OCI-LY3 (cell line): ENCODE data around the gene TMEM266.

ENCODE experiments used
- H2AFZ ChIP-seq: fragments of 200-600, 300-600 bp; shearing (Covaris generic); 2 replicates; pipeline ENCODE4 v1.6.0; 2014; ENCODE audit warnings: antibody characterized with exemption, low read depth, low read length
- H3K27ac ChIP-seq: fragments of 200-600, 300-600 bp; sonication (generic); 2 replicates; pipeline ENCODE4 v1.5.1; 2014; ENCODE audit warnings: mild to moderate bottlenecking, low read length, moderate library complexity, mixed read lengths
- H3K27me3 ChIP-seq: fragments of 200-600, 300-600 bp; sonication (generic); 2 replicates; pipeline ENCODE4 v1.6.1; 2014; ENCODE audit warnings: low read depth, low read length, mixed read lengths
- H3K36me3 ChIP-seq: fragments of 200-600, 300-600 bp; sonication (generic); replicated peaks from 2 replicates; pipeline ENCODE3; 2014; ENCODE audit warnings: low read depth, low read length, mixed read lengths
- H3K4me1 ChIP-seq: fragments of 300-600, 200-600 bp; sonication (generic); 2 replicates; pipeline ENCODE4 v1.6.1; 2014; ENCODE audit warnings: low read length, mixed read lengths
- H3K4me2 ChIP-seq: fragments of 200-600, 300-600 bp; sonication (generic); 2 replicates; pipeline ENCODE4 v1.6.1; 2014; ENCODE audit warnings: low read length, mixed read lengths
- H3K4me3 ChIP-seq: fragments of 300-600, 200-600 bp; sonication (generic); 2 replicates; pipeline ENCODE4 v1.5.1; 2014; ENCODE audit warnings: antibody characterized with exemption, mild to moderate bottlenecking, low read length, moderate library complexity
- H3K79me2 ChIP-seq: fragments of 300-600, 200-600 bp; shearing (Covaris generic); 2 replicates; pipeline ENCODE4 v1.6.1; 2014; ENCODE audit warnings: mild to moderate bottlenecking, low read length, mixed read lengths
- H3K9ac ChIP-seq: fragments of 300-600, 200-600 bp; shearing (Covaris generic); 2 replicates; pipeline ENCODE4 v1.6.0; 2014; ENCODE audit warnings: mild to moderate bottlenecking, low read length, moderate library complexity
- H3K9me3 ChIP-seq: fragments of 200-600, 300-600 bp; shearing (Covaris generic); 2 replicates; pipeline ENCODE4 v1.6.1; 2014; ENCODE audit warnings: low read length, mixed read lengths; ENCODE audit not compliant: insufficient read depth
- H4K20me1 ChIP-seq: fragments of 200-600, 300-600 bp; sonication (generic); 2 replicates; pipeline ENCODE4 v1.6.1; 2016; ENCODE audit warnings: low read length, mixed read lengths; ENCODE audit not compliant: insufficient read depth
- EZH2phosphoT487 ChIP-seq: fragments of 200-600 bp; shearing (Covaris generic); IDR thresholded peaks from 2 replicates; pipeline ENCODE4 v1.6.1; 2018; ENCODE audit warnings: antibody characterized with exemption, mixed run types, low read depth
- TF ChIP-seq, protein P1 (sequence below): fragments of 200-600, 300-600 bp; sonication (generic); IDR thresholded peaks from 2 replicates; pipeline ENCODE4 v1.5.1; 2014; ENCODE audit warnings: antibody characterized with exemption, low read length, low read depth

Gene TMEM266

DNA sequence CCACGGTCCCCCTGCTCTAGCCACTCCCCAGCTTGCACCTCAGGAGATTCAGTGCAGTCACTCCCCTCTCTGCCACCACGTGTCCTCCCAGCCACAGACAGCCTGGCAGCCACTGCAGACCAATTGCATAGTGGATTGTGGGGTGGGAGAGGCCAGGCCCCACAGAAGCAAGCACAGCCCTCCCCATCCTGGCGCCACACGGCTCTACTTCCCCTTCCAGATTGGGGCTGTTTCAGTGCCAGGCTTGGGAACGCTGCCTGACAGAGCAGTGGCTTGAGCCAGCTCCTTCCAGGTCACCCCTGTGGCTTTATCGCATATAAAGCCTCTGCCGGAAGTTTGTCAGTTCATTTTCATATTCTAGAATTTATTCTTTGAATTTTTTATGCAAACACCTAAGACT, 90.7 kb downstream of the TMEM266 start:
- Histone ChIP-seq H3K9ac (peak overlapping the region; percentile 33), H3K27me3 (peaks cover 75% of the 10 kb centered on the region), H3K27ac (peak overlapping the region; percentile 10; the same call in 1 of the 2 replicates), H3K4me2 (peak overlapping the region; percentile 78), H3K36me3 (no peaks in the 10 kb centered on the region), H3K9me3 (no peaks in the 10 kb centered on the region), H4K20me1 (peaks cover 5% of the 10 kb centered on the region; the same call in 1 of the 2 replicates), H3K4me1 (peaks cover 44% of the 10 kb centered on the region), H2AFZ (peak overlapping the region; percentile 67), H3K79me2 (no peaks in the 10 kb centered on the region), H3K4me3 (peak overlapping the region; percentile 63)
- TF ChIP-seq EZH2phosphoT487, result no peak
- TF ChIP-seq, protein P1, sequence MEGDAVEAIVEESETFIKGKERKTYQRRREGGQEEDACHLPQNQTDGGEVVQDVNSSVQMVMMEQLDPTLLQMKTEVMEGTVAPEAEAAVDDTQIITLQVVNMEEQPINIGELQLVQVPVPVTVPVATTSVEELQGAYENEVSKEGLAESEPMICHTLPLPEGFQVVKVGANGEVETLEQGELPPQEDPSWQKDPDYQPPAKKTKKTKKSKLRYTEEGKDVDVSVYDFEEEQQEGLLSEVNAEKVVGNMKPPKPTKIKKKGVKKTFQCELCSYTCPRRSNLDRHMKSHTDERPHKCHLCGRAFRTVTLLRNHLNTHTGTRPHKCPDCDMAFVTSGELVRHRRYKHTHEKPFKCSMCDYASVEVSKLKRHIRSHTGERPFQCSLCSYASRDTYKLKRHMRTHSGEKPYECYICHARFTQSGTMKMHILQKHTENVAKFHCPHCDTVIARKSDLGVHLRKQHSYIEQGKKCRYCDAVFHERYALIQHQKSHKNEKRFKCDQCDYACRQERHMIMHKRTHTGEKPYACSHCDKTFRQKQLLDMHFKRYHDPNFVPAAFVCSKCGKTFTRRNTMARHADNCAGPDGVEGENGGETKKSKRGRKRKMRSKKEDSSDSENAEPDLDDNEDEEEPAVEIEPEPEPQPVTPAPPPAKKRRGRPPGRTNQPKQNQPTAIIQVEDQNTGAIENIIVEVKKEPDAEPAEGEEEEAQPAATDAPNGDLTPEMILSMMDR, result no peak

DNA sequence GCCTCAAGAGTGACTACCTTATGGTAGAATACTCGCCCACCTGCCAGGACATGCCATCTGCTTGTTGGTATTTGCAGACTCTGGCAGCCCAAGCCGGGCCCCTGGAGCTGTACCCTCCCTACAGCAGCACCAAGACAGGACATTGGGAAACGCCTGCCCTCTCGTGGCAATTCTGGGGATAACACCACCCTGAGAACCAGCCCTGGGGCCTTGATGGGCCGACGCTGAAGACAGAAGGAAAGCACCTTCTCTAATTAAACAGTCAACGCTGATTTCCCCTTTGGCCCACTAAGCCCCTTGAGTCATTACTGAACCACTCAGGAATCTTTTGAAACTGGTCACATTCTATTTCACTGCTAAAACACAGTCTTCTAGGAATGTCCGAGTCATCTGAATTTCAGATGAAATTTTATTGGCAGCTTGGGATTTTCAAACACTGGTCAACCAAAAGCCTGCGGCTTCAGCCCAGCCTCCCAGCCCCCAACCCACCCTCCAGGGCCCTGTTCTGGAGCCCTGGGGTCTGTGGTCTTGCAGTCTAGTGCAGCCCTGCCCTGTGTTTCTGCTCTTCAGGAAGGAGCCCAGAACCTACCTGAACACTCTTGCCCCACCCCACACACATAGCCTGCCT, 91.3 kb downstream of the TMEM266 start:
- Histone ChIP-seq H2AFZ (peak overlapping the region; percentile 67), H4K20me1 (peaks cover 5% of the 10 kb centered on the region; the same call in 1 of the 2 replicates)

DNA sequence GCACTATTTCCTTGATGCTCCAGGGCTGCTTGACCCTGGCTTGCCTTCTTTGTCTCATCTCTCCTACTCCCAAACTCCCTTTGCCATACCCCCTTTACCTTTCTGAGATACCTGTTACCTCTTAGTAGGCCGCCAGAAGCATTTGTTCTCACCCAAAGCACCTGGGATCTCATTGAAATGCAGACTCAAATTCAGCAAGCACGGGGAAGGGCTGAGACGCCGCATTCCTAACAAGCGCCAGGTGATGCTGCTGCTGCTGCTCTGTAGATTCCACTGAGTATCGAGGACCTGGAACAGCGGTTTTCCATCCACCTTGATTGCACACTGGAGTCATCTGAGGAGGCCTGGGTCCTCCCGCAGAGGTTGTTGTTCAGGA, 91.8 kb downstream of the TMEM266 start:
- Histone ChIP-seq H3K36me3 (no peaks in the 10 kb centered on the region), H3K79me2 (no peaks in the 10 kb centered on the region), H3K4me1 (peaks cover 44% of the 10 kb centered on the region), H3K4me2 (peak overlapping the region; percentile 78), H4K20me1 (peaks cover 5% of the 10 kb centered on the region; the same call in 1 of the 2 replicates), H3K4me3 (peak overlapping the region; percentile 63), H3K27ac (no peak overlapping the region), H2AFZ (no peak overlapping the region), H3K9me3 (no peaks in the 10 kb centered on the region), H3K9ac (no peak overlapping the region), H3K27me3 (peaks cover 69% of the 10 kb centered on the region)
- TF ChIP-seq, protein P1, result no peak
- no peak for TF ChIP-seq EZH2phosphoT487

More for the DNA sequence above, 91.3 kb downstream of the TMEM266 start:
- peak overlapping the region; percentile 63 for H3K4me3 ChIP-seq
- H3K9ac ChIP-seq, result peak overlapping the region; percentile 33
- no peak for TF ChIP-seq EZH2phosphoT487
- TF ChIP-seq, protein P1, result peak; percentile 95
- no peaks in the 10 kb centered on the region for H3K36me3 ChIP-seq
- H3K4me2 ChIP-seq, result peak overlapping the region; percentile 78
- H3K27me3 ChIP-seq, result peaks cover 74% of the 10 kb centered on the region
- H3K9me3 ChIP-seq, result no peaks in the 10 kb centered on the region
- peak overlapping the region; percentile 10; the same call in 1 of the 2 replicates for H3K27ac ChIP-seq
- peaks cover 44% of the 10 kb centered on the region for H3K4me1 ChIP-seq
- H3K79me2 ChIP-seq, result no peaks in the 10 kb centered on the region

DNA sequence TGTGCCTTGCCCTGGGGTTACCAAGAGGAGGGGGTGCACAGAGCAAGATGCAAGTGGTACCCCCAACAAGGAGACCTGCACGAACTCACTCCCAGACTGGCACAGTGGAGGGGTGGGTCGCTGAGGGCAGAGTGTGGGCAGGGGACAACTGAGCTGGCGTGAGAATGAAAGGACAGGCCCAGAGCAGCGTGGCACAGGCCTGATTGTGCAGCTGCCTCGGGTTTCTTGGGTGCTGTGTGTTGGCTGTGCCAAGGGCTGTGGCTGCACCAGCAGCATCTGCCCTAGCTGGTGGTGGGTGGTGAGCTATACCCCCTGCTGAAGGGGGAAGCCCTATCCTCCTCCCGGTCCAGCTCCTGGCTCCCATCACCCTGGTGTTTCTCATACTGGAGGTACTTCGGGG, 92.4 kb downstream of the TMEM266 start:
- no peaks in the 10 kb centered on the region for H3K9me3 ChIP-seq
- H3K79me2 ChIP-seq, result no peaks in the 10 kb centered on the region
- H3K27me3 ChIP-seq, result peaks cover 66% of the 10 kb centered on the region
- peaks cover 5% of the 10 kb centered on the region; the same call in 1 of the 2 replicates for H4K20me1 ChIP-seq
- H3K36me3 ChIP-seq, result no peaks in the 10 kb centered on the region
- no peak overlapping the region for H3K4me2 ChIP-seq
- H3K27ac ChIP-seq, result no peak overlapping the region
- no peak overlapping the region for H2AFZ ChIP-seq
- no peak overlapping the region for H3K9ac ChIP-seq
- H3K4me3 ChIP-seq, result no peak overlapping the region
- TF ChIP-seq, protein P1, result no peak
- TF ChIP-seq EZH2phosphoT487, result no peak
- H3K4me1 ChIP-seq, result peaks cover 43% of the 10 kb centered on the region
